Stimulated activated CD4-positive, alpha-beta T cell treated with anti-CD3 and anti-CD28 coated beads, Interleukin-12 subunit alpha, Interleukin-12 subunit beta, amount 100 ng/mL, for 24 hours (primary cell): ENCODE results near the gene CENPP.

ENCODE experiments used
- DNase-seq, 2 experiments: peaks; one replicate each; pipeline ENCODE4 v3.0.0-alpha.2; 2020; ENCODE audit warnings: low read depth in 2 of 2

The CENPP gene

DNA sequence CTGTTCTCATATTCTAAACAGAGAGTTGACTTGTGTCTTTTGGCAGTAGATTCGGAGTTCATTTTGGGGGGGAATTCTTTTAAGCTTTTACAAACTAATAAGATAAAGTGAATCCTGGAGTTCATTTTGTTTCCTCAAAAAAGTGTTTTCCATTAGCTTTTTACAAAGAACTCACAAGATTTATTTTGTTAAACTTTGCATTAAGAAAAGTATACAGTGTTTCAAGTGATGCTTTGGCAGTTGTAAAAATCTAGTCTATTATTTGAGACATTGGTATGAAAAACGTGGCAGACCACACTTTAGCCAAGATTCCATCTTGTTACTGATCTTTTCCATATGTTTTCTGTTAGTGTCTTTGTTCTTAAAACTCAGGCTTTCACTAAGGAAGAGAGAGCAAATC is 99.7 kb downstream of the CENPP start:
- DNase-seq = no peak

DNA sequence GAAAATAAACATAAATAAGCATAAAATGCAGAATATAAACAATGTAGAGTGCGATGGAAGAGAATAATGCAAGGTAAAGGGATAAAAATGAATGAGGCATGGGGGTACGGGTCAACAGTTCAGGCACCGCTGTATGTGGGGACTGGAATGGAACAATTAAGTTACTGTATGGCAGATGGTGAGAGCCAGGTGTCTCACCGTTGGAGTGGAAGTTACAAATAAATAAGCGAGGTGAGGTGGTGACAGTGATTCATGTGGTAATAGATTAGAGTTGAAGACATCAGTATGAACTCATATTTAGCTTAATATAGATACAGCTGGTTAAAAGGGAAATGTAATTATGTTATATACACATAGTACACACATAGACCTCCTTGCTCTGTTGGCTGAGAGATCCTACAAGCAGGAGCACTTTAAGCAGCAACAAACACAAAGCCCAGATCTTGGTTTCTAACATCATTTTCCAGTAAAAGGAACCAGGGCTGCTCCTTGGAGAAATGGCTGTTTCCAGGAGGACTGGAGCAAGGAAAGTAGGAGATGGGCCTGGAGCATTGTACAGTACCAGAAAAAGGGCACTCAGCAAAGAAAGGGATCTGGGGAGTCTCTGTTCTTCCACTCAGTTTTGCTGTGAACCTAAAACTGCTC is 100.9 kb downstream of the CENPP start:
- no peak for DNase-seq

DNA sequence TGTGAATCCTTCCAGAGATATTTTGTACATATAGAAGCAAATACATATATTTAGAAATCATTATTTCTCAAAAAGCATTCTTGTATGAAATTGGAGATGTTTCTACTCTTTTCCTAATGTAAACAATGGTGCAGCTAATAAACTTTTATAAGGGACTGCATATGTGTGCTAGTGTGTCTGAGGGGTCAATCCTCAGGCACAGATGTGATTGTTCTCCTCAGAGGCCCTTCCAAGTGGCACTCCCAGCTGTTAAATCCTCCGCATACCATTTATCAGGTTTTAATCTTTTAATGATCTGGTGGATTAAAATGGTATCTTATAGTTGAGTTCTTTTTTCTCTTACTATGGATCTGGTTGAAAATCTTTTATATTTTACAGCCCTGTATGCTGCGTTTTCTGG is 104.1 kb downstream of the CENPP start:
- no peak for DNase-seq

DNA sequence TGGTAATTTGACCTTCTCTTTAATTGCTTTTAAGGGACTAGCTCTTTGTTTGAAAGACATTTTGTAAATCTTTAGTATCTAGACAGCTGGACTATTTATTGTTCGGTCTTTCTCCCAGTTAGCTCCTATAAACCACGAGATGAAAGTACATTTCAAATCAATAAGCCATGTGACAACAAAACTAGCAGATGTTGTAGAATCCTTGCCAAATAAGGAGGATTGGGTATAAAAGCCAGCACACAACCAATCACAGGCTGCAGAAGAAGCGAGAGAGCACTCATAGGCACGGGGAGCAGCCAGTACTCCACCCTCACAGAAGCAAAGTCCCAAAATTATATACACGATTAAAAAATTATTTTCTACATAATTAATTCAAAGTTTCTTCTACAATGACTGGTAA is 106.6 kb downstream of the CENPP start:
- no peak for DNase-seq

DNA sequence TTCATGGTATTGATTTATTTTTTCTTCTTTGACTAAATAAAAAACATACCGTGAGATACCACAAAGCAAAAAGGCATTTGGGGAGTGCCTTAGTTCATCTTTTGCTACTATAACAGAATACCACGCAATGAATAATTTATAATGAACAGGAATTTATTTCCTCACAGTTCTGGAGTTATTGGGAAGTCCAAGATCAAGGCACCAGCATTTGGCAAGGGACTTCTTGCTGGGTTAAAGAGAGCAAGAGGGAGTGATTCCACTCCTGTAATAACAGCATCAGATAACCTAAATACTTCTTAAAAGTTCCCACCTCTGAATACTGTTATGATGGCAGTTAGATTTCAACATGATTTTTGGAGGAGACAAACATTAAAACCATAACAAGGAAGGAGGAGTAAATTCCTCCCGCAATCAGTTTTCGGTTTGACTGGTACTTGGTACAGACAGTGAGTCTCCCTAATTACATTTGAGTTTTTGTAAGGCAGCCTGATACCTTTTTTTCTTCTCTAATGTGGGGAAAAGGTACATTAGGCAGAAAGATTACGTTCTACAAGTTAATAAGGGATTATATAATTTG is 107.3 kb downstream of the CENPP start:
- DNase-seq = no peak

DNA sequence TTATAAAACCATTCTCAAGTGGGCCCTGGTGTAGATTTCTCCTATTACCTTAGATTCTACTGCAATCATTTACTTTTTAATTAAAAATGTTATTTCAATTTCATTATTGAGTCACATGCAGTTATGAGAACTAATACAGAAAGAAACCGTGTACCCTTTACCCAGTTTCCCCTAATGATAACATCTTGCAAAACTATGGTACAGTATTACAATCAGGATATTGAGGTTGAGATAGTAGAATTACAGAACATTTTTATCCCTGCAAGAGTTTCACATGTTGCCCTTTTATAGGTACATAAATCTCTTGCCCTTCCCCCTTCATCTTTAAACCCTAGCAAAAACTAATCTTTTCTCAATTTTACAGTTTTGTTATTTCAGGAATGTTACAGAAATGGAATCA is 109.5 kb downstream of the CENPP start:
- no peak for DNase-seq

DNA sequence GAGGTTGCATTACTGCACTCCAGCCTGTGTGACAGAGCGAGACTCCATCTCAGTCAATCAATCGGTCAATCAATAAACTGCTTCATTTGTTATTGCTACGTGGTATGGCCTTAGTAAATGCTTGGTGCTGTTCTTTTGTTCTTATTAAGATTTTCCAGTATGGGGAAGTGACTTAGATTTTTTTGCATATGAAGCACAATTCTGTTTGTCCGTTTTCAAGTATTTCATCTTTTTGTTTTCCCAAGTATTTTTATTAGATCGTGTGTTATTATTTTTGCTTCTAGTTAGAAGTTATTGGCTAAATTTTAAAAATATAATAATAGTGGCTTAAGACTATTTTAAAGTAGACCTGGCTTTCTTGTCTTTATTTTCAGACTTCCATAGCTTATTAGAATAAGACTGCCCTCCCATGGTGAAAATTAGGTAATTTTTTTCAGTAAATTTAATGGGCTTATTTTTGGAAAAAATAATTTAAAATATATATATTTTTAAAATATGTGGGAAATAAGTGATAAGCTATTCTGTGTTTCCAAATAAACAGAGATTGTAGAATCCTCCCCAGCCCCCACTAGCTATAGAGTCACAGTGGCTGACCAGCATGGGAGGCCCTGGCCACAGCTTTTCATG is 113.3 kb downstream of the CENPP start:
- no peak for DNase-seq

DNA sequence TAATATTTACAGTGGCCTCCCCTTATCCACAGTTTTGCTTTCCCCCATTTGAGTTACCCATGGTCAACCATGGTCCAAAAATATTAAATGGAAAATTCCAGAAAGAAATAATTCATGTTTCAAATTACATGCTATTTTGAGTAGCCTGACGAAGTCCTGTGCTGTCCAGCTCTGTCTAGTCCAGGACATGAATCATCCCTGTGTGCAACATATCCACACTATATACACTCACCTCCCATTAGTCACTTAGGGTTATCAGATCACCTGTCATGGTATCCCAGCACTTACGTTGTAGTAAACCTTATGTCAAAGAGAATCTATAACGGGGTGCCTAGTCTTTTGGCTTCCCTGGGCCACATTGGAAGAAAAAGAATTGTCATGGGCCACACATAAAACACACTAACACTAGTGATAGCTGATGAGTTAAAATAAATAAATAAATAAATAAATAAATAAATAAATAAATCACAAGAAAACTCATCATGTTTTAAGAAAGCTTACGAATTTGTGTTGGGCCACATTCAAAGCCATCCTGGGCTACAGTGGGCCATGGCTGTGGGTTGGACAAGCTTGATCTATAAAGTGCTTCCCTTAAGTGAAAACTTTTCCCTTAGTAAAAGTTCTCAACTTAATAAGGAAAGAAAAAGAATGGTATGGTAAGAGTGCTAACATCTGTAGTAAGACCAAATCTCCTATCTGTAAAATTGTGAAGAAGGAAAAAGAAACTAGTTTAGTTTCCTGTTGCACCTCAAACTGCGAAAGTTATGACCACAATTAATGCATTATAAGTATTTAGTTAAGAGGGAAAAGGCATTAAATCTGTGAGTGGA is 114.4 kb downstream of the CENPP start:
- DNase-seq = no peak

DNA sequence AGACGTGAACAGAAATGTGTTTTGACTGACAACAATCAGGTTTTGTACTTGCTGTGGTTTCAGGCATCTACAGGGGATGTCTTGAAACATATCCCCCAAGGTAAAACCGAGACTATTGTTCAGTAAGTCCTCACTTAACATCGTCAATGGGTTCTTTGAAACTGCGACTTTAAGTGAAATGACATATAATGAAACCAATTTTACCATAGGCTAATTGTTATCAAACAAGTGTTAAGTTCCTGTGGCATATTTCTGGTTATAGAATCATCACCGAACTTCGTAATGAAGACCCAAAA is 114.9 kb downstream of the CENPP start:
- DNase-seq = no peak

DNA sequence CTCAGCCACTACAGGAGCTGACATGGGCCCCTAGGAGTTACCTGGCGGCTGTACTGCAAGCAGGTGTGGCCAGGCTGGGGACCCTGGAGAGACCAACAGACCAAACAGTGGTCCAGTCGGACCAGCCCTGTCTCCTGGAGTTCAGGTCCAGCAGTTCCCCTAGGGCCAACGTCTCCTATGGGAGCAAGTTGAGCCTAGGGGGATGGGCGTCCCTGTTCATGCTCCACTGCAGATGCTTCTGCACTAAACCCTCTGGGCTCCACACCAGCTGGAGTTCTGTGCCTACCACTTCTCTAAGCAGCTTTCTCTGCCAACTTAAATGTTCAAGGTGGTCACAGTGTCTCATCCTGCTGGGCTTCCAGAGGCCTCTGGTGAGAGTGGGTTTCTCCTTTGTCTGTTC is 119.1 kb downstream of the CENPP start:
- no peak for DNase-seq

DNA sequence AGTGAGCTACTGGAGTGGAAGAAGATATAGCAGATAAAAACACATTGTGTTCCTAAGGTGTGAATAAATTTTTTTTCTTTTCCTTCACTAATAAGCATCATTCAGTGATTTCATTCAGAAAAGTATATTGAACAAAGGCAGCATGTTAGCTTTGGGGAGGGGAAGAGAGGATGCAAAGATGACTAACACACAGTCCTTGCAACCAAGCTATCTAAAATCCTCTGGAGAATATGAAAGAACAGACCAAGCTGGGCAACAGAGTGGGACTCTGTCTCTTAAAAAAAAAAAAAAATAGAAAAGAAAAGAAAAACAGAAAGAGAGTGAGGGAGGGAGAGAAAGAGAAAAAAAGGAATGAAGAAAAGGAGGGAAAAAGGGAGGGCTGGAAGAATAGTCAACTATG is 120.8 kb downstream of the CENPP start:
- no peak for DNase-seq

DNA sequence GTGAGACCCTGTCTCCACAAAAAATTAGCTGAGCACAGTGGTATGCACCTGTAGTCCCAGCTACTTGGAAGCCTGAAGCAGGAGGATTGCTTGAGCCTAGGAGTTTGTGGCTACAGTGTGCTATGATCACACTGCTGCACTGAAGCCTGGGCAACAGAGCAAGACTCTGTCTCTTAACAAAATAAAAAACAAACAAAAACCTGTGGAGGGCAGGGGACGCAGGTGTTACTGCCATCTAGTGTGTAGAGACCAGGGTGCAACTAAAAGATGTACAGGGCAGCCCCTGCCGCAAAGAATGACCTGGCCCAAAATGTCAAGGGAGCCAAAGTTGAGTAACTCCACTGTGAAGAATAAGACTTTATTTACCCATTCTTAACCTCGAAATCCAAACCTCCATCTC is 129.5 kb downstream of the CENPP start:
- no peak for DNase-seq

DNA sequence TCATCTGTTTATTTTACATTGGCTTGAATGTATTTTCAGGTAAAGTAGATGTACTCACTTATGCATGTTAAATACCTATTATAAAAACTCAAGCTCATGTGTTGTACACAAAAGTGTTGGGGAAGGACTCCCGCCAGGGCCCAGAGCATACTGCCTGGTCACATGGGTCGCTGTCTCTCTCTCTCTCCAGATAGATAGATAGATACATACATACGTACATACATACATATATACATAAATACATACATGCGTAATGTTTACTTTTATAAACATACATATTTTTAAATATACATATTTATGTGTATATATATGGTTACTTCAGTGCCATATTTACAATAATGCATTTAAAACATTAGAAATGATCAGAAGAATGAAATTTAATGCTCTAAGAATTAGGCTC is 131.8 kb downstream of the CENPP start:
- DNase-seq = no peak

DNA sequence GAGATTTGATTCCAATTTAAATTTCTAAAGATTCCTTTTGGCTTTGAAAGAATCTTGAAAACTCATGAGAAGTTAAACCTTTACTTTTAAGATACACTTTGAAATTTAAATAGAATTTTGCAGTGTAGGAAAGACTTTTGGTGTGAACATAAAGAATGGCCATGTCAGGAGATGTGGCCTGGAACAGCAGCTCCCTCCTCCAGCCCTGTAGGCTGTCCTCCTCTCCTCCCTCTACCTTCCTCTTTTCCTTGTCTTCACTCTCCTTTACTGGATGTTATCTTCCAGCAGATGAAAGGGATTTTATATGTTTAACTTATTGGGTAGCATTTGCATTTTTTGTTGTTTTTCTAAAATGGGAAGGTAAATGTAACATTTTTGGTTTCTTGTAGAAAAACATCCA is 137.6 kb downstream of the CENPP start:
- DNase-seq = no peak

DNA sequence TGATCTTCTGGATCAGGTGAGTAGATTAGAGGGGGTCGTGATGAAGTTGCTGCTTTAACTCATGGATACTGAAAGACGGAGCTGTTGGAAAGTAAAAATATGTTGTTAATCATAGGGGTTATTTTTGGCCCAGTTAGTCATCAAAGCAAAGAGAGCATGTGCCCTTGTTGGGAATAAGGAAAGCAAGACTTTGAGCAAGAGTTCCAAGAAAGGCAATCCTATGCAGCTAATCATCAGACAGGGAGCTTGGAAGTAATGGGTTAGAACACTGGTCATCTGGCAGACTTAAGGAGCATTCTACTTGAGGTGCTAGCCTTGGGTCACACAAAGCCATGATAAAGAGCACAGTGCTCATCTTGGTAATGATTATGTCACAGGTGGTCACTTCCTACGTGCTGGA is 138.2 kb downstream of the CENPP start:
- no peak for DNase-seq

DNA sequence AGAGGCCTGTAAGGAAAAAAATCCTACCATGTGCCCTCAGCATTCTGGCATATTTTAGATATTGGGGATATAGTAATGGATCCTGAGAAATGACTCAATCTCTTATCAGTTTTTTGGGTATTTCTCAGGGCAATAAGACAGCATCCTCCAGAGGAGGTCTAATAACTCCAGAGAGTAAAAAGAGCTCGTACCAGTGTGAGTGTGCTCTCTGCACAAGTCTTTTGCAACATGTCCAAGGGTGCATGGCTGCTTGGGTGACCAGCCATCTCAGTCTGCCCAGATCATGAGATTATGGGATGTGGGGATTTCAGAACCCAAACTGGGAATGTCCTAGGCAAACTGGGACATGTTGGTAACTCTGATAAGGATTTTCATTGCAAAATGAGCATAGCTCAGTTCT is 141.3 kb downstream of the CENPP start:
- no peak for DNase-seq

DNA sequence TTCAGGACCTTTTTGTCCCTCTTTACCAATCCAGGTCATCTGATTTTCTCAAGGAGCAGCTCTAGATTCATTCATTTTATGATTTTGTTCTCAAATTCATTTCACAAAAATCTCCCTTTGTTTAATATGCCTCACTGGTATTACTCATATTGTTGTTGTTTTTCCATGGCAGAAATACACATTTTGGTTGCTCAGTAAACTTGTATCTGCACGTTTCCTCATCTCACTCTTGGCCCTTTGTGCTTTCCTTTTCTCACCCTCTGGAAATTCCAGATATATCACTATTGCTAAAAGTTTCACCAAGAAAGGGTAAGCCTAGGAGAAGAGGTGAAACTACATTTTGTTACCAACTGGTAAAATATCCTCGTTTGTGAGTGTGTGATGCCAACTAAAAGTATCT is 141.8 kb downstream of the CENPP start:
- no peak for DNase-seq

DNA sequence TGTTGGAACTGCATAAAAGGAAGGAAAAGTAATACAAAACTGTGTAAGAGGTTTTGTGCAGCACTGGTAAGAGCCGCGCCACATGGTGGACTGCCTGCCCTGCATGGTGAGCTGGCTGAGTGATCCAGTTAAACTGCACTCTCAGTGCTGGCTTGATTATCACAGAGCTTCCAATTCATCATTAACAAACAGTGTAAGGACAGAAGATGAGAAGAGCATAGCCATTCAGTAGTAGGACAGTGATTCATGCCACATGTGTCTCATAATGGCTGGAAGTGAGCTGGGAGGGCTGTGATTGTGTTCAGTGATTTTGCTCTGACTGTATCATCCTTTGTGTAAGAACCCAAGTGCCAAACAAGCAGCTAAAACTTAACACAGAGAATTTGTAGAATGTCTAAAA is 142.5 kb downstream of the CENPP start:
- DNase-seq = no peak

DNA sequence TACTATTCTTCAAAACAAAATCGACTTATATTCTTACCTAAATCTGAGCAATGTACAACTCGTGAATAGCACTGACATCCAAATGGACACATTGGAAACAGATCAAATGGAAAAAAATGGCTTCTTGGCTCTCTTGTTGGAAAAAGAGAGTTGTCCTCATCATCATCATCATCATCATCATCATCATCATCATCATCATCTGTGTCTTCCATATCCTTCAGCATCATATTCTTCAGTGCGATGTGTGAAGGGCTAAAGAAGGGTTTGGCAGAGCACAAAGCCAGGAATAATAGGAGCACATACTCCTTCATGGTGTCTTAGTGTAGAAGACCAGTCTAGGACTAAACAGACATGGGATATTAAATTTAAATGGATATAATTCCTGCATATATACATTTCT is 148.8 kb downstream of the CENPP start:
- DNase-seq = no peak

DNA sequence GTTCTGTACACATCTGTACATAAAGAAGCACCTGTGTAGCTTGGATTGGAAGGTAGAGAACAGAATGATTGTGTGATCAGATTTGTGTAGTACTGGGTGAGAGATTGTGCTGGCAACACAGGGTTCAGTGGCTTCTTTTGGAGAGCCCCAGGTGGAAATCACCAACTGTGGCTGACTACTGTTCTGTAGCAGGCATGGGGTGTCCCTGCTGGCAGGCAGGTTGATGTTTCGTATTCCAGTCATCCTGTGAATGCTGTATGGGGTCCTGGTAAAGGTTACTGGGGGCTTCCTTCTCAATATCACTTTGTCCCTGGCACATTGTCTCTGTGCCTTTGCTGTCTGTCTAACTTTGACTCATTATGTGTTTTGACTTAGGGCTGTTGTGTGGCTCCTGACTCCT is 151.2 kb downstream of the CENPP start:
- no peak for DNase-seq

DNA sequence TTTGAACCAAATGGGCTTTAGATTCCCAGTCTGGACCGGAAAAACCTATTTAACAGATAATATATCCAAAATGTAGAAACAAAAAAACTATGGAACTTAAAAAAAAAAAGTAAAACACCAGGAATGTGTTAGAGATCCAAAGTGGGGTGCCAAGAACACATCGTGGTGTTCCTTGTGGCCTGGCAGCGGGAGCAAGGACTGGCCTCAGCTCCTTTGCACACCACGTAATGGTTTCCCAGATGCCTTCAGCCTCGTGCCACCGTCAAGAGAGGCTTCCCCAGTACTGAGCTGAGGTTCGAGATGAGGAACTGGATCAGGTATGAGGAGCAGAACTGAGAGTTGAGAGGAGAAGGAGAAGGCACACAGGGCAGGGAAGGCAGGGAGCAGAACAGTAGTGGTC is 153.0 kb downstream of the CENPP start:
- DNase-seq = no peak

DNA sequence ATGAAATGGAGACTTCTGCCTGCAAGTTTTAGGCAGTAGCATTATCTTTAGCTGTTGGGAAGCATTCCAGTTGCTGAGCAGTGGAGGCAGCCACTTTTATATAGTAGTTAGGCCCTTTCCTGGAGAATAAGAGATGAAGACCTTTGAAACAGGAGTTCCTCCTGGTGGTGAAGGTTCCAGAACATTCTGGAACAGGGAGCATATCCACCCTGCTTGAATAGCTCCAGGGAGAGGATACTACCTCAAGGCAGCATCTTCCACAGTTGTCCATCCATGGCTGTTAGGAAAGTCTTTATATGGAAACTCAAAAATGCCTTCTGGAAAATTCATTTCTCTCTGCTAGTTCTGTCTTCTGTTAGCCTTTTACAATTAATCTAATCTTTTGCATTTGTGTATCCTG is 153.6 kb downstream of the CENPP start:
- DNase-seq = no peak

DNA sequence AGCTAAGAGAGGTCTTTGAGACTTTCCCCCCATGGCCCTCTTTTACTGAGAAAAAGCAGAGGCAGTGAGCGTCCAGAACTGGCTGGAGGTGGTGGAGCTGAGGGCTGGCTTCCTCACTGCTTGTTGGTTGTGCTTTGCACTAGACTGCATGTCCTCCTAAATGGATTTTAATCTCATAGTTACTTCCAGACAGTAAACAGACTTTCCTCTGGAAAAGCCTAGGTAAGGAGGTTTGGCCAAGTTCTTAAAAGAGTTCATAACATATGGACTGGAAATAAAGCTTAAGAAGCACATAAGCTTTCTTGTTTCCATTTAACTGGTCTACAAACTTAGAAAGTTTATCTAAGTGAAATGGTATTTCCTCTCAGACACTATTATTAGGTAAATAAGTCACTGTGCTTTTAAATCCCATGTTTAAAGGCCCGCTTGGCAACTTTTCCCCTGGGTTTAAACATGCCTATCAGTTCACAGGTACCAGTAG is 154.6 kb downstream of the CENPP start:
- DNase-seq = no peak
